Neuronal stem cell (in vitro differentiated cells): ENCODE measurements around the gene LRRC75B.
"Not testable (repeated sequence)": the region's sequence is repeated elsewhere in the genome, so short reads cannot be mapped to it uniquely, and the experiment has no call there.

Experiments used
- DNase-seq: peaks from one replicate; pipeline ENCODE4 v3.0.0-alpha.2; 2013; ENCODE audit warnings: low spot score
- H2AFZ ChIP-seq: one replicate; pipeline ENCODE4 v1.6.1; 2013; ENCODE audit warnings: mild to moderate bottlenecking, low read length, inconsistent platforms
- H2AK5ac ChIP-seq: 2 replicates; pipeline ENCODE4 v1.6.1; 2013; ENCODE audit warnings: low read depth, mild to moderate bottlenecking, inconsistent platforms, low read length, moderate library complexity, mixed read lengths
- H2BK120ac ChIP-seq: 2 replicates; pipeline ENCODE4 v1.6.1; 2013; ENCODE audit warnings: low read depth, mild to moderate bottlenecking, inconsistent platforms, low read length, moderate library complexity, mixed read lengths
- H2BK12ac ChIP-seq: one replicate; pipeline ENCODE4 v1.6.1; 2013; ENCODE audit warnings: low read length, inconsistent platforms
- H2BK15ac ChIP-seq: 2 replicates; pipeline ENCODE4 v1.6.1; 2013; ENCODE audit warnings: mild to moderate bottlenecking, low read length, inconsistent platforms, mixed read lengths
- H2BK5ac ChIP-seq: one replicate; pipeline ENCODE4 v1.6.1; 2013; ENCODE audit warnings: inconsistent platforms, mild to moderate bottlenecking, low read length, moderate library complexity
- H3K14ac ChIP-seq: one replicate; pipeline ENCODE4 v1.6.1; 2013; ENCODE audit warnings: low read length, inconsistent platforms
- H3K18ac ChIP-seq: 2 replicates; pipeline ENCODE4 v1.6.1; 2013; ENCODE audit warnings: low read length, inconsistent platforms
- H3K23ac ChIP-seq: 2 replicates; pipeline ENCODE4 v1.6.1; 2013; ENCODE audit warnings: low read depth, mild to moderate bottlenecking, mixed read lengths, low read length, inconsistent platforms; ENCODE audit not compliant: poor library complexity
- H3K27ac ChIP-seq: replicated peaks from 3 replicates; pipeline ENCODE4 v1.5.1; 2013; ENCODE audit warnings: low read length, inconsistent platforms
- H3K27me3 ChIP-seq, 3 experiments: 2 replicates each; pipeline ENCODE4 v1.6.1; 2013; ENCODE audit warnings: low read length in 3 of 3, mild to moderate bottlenecking in 2 of 3, inconsistent platforms in 1 of 3, low read depth in 1 of 3, mixed read lengths in 1 of 3, moderate library complexity in 1 of 3; ENCODE audit not compliant: control insufficient read depth in 3 of 3, insufficient read depth in 3 of 3
- H3K36me3 ChIP-seq, 2 donors: replicated peaks in 1 of 2; 2 replicates each; pipeline ENCODE4 v1.6.1; 2013; ENCODE audit warnings: low read length in 2 of 2; ENCODE audit not compliant: control insufficient read depth in 2 of 2, insufficient read depth in 2 of 2
- H3K4ac ChIP-seq: 2 replicates; pipeline ENCODE4 v1.6.1; 2013; ENCODE audit warnings: inconsistent platforms, mild to moderate bottlenecking, low read length, moderate library complexity
- H3K4me1 ChIP-seq, 2 donors: 1 replicate in 1 of 2; 2 replicates in 1 of 2; pipeline ENCODE4 v1.6.1; 2013; ENCODE audit warnings: low read length in 2 of 2, low read depth in 1 of 2; ENCODE audit not compliant: control insufficient read depth in 2 of 2, insufficient read depth in 1 of 2
- H3K4me2 ChIP-seq: one replicate; pipeline ENCODE4 v1.6.1; 2013; ENCODE audit warnings: mild to moderate bottlenecking, low read length, inconsistent platforms; ENCODE audit not compliant: insufficient read depth, poor library complexity, severe bottlenecking
- H3K4me3 ChIP-seq, 2 donors: 2 replicates each; pipeline ENCODE4 v1.5.1; 2013; ENCODE audit warnings: low read length in 2 of 2, mild to moderate bottlenecking in 2 of 2, inconsistent platforms in 1 of 2, moderate library complexity in 1 of 2
- H3K79me1 ChIP-seq: one replicate; pipeline ENCODE4 v1.6.1; 2013; ENCODE audit warnings: low read depth, mild to moderate bottlenecking, inconsistent platforms, low read length, moderate library complexity
- H3K9ac ChIP-seq: one replicate; pipeline ENCODE4 v1.6.1; 2013; ENCODE audit warnings: mild to moderate bottlenecking, low read depth, low read length, inconsistent platforms; ENCODE audit not compliant: poor library complexity
- H3K9me3 ChIP-seq, 2 donors: replicated peaks in 1 of 2; 2 replicates each; pipeline versions ENCODE3 to v1.6.1; 2013; ENCODE audit warnings: low read length in 2 of 2, mild to moderate bottlenecking in 2 of 2, inconsistent platforms in 1 of 2, low read depth in 1 of 2, mixed read lengths in 1 of 2, moderate library complexity in 1 of 2; ENCODE audit not compliant: control insufficient read depth in 2 of 2, insufficient read depth in 1 of 2
- H4K8ac ChIP-seq: one replicate; pipeline ENCODE4 v1.6.1; 2013; ENCODE audit warnings: low read depth, mild to moderate bottlenecking, inconsistent platforms, low read length, moderate library complexity
- H4K91ac ChIP-seq: one replicate; pipeline ENCODE4 v1.6.1; 2013; ENCODE audit warnings: low read length, low read depth, mild to moderate bottlenecking, inconsistent platforms; ENCODE audit not compliant: poor library complexity
- WGBS, 2 donors: extraction: QIAGEN DNeasy Blood & Tissue Kit; methylation state at CpG; one replicate each; pipeline ENCODE4 v1.1.7; 2013; ENCODE audit warnings: missing lambda C conversion rate in 2 of 2, mixed read lengths in 1 of 2; ENCODE audit not compliant: insufficient read length in 2 of 2, insufficient replicate concordance in 1 of 2; ENCODE audit errors: extremely low coverage in 2 of 2; 5-methylcytosine and 5-hydroxymethylcytosine counted together

Gene LRRC75B

GRCh38 chr22:24597076-24597475 is 4.2 kb upstream of the LRRC75B start:
- H2BK12ac ChIP-seq, H3K18ac ChIP-seq, DNase-seq, H2BK5ac ChIP-seq, H4K8ac ChIP-seq, H3K23ac ChIP-seq, H3K36me3 ChIP-seq, H3K79me1 ChIP-seq, H3K27me3 ChIP-seq, H3K4ac ChIP-seq, H2AK5ac ChIP-seq, H3K4me3 ChIP-seq, H3K27ac ChIP-seq, H3K4me2 ChIP-seq, H2BK120ac ChIP-seq, H2AFZ ChIP-seq, H2BK15ac ChIP-seq, H3K9ac ChIP-seq, H4K91ac ChIP-seq, H3K9me3 ChIP-seq, H3K14ac ChIP-seq: not testable (repeated sequence)
- peaks cover 7 to 18% of the 10 kb centered on the region in 2 donors for H3K4me1 ChIP-seq
- no CpG with 5 or more reads among the region's 9 CpGs for WGBS, 2 donors

- no peak overlapping the region for H4K91ac ChIP-seq
- H2BK5ac ChIP-seq, result no peak overlapping the region
- H2AFZ ChIP-seq, result no peak overlapping the region
- peaks cover 0 to 2% (median 0%) of the 10 kb centered on the region in 3 experiments for H3K27me3 ChIP-seq
- H3K9ac ChIP-seq, result no peak overlapping the region
- H3K36me3 ChIP-seq, result no peaks in the 10 kb centered on the region
- no peak overlapping the region for H3K4me3 ChIP-seq
- H3K27ac ChIP-seq, result no peak overlapping the region
- no peak overlapping the region for H3K4ac ChIP-seq
- no CpG with 5 or more reads among the region's 4 CpGs for WGBS, 2 donors
- H3K4me2 ChIP-seq, result no peak overlapping the region
- no peak overlapping the region for H2AK5ac ChIP-seq
- no peak overlapping the region for H2BK12ac ChIP-seq
- H3K9me3 ChIP-seq, result no peaks in the 10 kb centered on the region
- no peak overlapping the region for H2BK120ac ChIP-seq
- no peak for DNase-seq
- H3K14ac ChIP-seq, result no peak overlapping the region
- no peak overlapping the region for H4K8ac ChIP-seq
- H3K4me1 ChIP-seq, result peaks cover 14 to 19% of the 10 kb centered on the region in 2 donors
- no peak overlapping the region for H3K23ac ChIP-seq
- no peak overlapping the region for H3K18ac ChIP-seq
- no peaks in the 10 kb centered on the region for H3K79me1 ChIP-seq
- H2BK15ac ChIP-seq, result no peak overlapping the region
These were observed 3.0 kb upstream of the LRRC75B start for GRCh38 chr22:24595863-24596262.

- Histone ChIP-seq H3K4me1 (peaks cover 14 to 19% of the 10 kb centered on the region in 2 donors), H3K4me2 (no peak overlapping the region), H3K4me3 (no peak overlapping the region), H2AFZ (peak overlapping the region; percentile 38), H3K9me3 (no peaks in the 10 kb centered on the region), H4K8ac (no peak overlapping the region), H3K36me3 (no peaks in the 10 kb centered on the region), H3K18ac (peak overlapping the region; percentile 34), H3K27me3 (peaks cover 0 to 2% (median 0%) of the 10 kb centered on the region in 3 experiments), H3K23ac (no peak overlapping the region), H2BK120ac (no peak overlapping the region), H3K4ac (no peak overlapping the region), H2BK12ac (no peak overlapping the region), H3K9ac (no peak overlapping the region), H2AK5ac (no peak overlapping the region), H3K27ac (no peak overlapping the region), H2BK15ac (peak overlapping the region; percentile 61), H3K79me1 (no peaks in the 10 kb centered on the region), H4K91ac (no peak overlapping the region), H2BK5ac (no peak overlapping the region), H3K14ac (no peak overlapping the region)
- DNase-seq, result no peak
- no CpG with 5 or more reads among the region's 6 CpGs for WGBS, 2 donors
These were observed 2.4 kb upstream of the LRRC75B start for GRCh38 chr22:24595228-24595627.

- Histone ChIP-seq H3K27ac (no peak overlapping the region), H3K79me1 (no peaks in the 10 kb centered on the region), H4K91ac (no peak overlapping the region), H2AK5ac (peak overlapping the region; percentile 5), H3K4me2 (no peak overlapping the region), H3K36me3 (peaks cover under 1 to 3% of the 10 kb centered on the region in 2 donors), H3K14ac (no peak overlapping the region), H4K8ac (no peak overlapping the region), H3K9me3 (no peaks in the 10 kb centered on the region), H3K27me3 (peaks cover 0 to 2% (median 0%) of the 10 kb centered on the region in 3 experiments), H2BK120ac (no peak overlapping the region), H3K4me1 (peaks cover 14 to 19% of the 10 kb centered on the region in 2 donors), H3K18ac (peak overlapping the region; percentile 15), H2BK15ac (peak overlapping the region; percentile 61), H3K4ac (no peak overlapping the region), H3K4me3 (no peak overlapping the region), H2BK12ac (peak overlapping the region; percentile 8), H3K9ac (no peak overlapping the region), H2BK5ac (no peak overlapping the region), H3K23ac (peak overlapping the region; percentile 18), H2AFZ (peak overlapping the region; percentile 38)
- DNase-seq, result no peak
- WGBS, 2 donors, result no CpG with 5 or more reads among the region's 7 CpGs
These were observed 1.8 kb upstream of the LRRC75B start for GRCh38 chr22:24594569-24595120.
